ENCODE measurements around the gene KCTD18.

The KCTD18 gene

DNA sequence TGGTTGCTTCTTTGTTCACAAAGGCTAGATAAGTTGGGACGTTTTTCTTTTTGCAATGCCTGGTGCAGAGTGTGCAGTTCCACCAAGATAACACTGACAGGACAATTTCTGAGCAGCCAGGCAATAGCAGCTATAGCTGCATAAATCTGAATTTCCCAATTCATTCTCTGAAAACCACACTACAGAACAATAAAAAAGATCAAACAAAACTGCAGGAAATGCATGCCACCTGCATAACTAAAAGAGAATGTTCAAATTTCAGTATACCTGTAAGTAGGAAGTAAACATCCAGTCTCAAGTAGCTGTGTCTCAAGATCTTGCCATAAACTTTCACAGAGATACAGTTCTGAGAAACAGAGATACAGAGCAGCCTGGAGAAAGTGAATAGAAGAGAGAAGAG is 5.3 kb upstream of the KCTD18 start:
- H3K4me1 ChIP-seq (ENCODE audit: control insufficient read depth, low read depth, low read length) = no peaks in the 10 kb centered on the region
- no peak overlapping the region for H3K4me3 ChIP-seq (ENCODE audit: low read length)
- no peaks in the 10 kb centered on the region for H3K36me3 ChIP-seq (ENCODE audit: control insufficient read depth, low read depth, low read length)
- H3K9ac ChIP-seq (ENCODE audit: low read length) = no peak overlapping the region
- no peaks in the 10 kb centered on the region for H3K27me3 ChIP-seq (ENCODE audit: control insufficient read depth, insufficient read depth, low read length)
- H3K27ac ChIP-seq (ENCODE audit: low read length) = no peak overlapping the region
- no peaks in the 10 kb centered on the region for H3K9me3 ChIP-seq (ENCODE audit: control insufficient read depth, low read depth, low read length)

- no peaks in the 10 kb centered on the region for H3K9me3 ChIP-seq (ENCODE audit: control insufficient read depth, low read depth, low read length)
- peaks cover 4% of the 10 kb centered on the region for H3K4me1 ChIP-seq (ENCODE audit: control insufficient read depth, low read depth, low read length)
- H3K9ac ChIP-seq (ENCODE audit: low read length) = peak overlapping the region; percentile 66
- H3K27ac ChIP-seq (ENCODE audit: low read length) = no peak overlapping the region
- H3K36me3 ChIP-seq (ENCODE audit: control insufficient read depth, low read depth, low read length) = no peaks in the 10 kb centered on the region
- H3K27me3 ChIP-seq (ENCODE audit: control insufficient read depth, insufficient read depth, low read length) = no peaks in the 10 kb centered on the region
- H3K4me3 ChIP-seq (ENCODE audit: low read length) = peak overlapping the region; percentile 71
These were observed 645 bp downstream of the KCTD18 start for GRCh38 chr2:200509235-200509611.

DNA sequence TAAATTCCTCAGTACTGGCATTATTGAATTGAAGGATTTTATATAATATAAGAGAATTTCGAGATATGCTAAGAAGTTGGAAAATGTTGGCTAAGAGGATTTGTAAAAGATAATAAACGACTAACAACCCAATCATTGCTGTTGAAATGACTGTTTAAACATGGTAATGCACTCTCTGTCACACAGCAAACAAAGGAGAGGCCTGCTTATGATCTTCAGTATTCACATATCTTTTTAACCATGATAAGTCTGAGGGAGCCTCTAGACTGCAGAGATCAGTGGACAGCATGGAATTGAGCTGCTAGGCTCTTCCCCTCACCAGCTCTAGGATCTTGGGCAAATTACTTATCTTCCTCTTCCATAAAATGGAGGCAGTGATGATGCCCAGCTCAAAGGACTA is 2.7 kb downstream of the KCTD18 start:
- Histone ChIP-seq H3K4me1 (ENCODE audit: control insufficient read depth, low read depth, low read length) (peaks cover 4% of the 10 kb centered on the region), H3K4me3 (ENCODE audit: low read length) (no peak overlapping the region)

GRCh38 chr2:200506679-200507078 is 3.2 kb downstream of the KCTD18 start:
- peaks cover 4% of the 10 kb centered on the region for H3K4me1 ChIP-seq (ENCODE audit: control insufficient read depth, low read depth, low read length)
- no peak overlapping the region for H3K27ac ChIP-seq (ENCODE audit: low read length)
- no peaks in the 10 kb centered on the region for H3K27me3 ChIP-seq (ENCODE audit: control insufficient read depth, insufficient read depth, low read length)
- no peaks in the 10 kb centered on the region for H3K36me3 ChIP-seq (ENCODE audit: control insufficient read depth, low read depth, low read length)
- no peaks in the 10 kb centered on the region for H3K9me3 ChIP-seq (ENCODE audit: control insufficient read depth, low read depth, low read length)
- no peak overlapping the region for H3K9ac ChIP-seq (ENCODE audit: low read length)
- H3K4me3 ChIP-seq (ENCODE audit: low read length) = no peak overlapping the region

More for the DNA sequence above, 2.7 kb downstream of the KCTD18 start:
- H3K9me3 ChIP-seq (ENCODE audit: control insufficient read depth, low read depth, low read length) = no peaks in the 10 kb centered on the region
- no peak overlapping the region for H3K9ac ChIP-seq (ENCODE audit: low read length)
- no peaks in the 10 kb centered on the region for H3K36me3 ChIP-seq (ENCODE audit: control insufficient read depth, low read depth, low read length)
- H3K27ac ChIP-seq (ENCODE audit: low read length) = no peak overlapping the region
- H3K27me3 ChIP-seq (ENCODE audit: control insufficient read depth, insufficient read depth, low read length) = no peaks in the 10 kb centered on the region

GRCh38 chr2:200502196-200502595 is 7.7 kb downstream of the KCTD18 start:
- Histone ChIP-seq H3K4me1 (ENCODE audit: control insufficient read depth, low read depth, low read length) (no peaks in the 10 kb centered on the region), H3K9ac (ENCODE audit: low read length) (no peak overlapping the region), H3K36me3 (ENCODE audit: control insufficient read depth, low read depth, low read length) (no peaks in the 10 kb centered on the region), H3K4me3 (ENCODE audit: low read length) (no peak overlapping the region), H3K27me3 (ENCODE audit: control insufficient read depth, insufficient read depth, low read length) (no peaks in the 10 kb centered on the region), H3K27ac (ENCODE audit: low read length) (no peak overlapping the region), H3K9me3 (ENCODE audit: control insufficient read depth, low read depth, low read length) (no peaks in the 10 kb centered on the region)

- H3K9me3 ChIP-seq (ENCODE audit: control insufficient read depth, low read depth, low read length) = no peaks in the 10 kb centered on the region
- no peaks in the 10 kb centered on the region for H3K27me3 ChIP-seq (ENCODE audit: control insufficient read depth, insufficient read depth, low read length)
- no peaks in the 10 kb centered on the region for H3K36me3 ChIP-seq (ENCODE audit: control insufficient read depth, low read depth, low read length)
- no peak overlapping the region for H3K4me3 ChIP-seq (ENCODE audit: low read length)
- no peak overlapping the region for H3K9ac ChIP-seq (ENCODE audit: low read length)
- H3K4me1 ChIP-seq (ENCODE audit: control insufficient read depth, low read depth, low read length) = no peaks in the 10 kb centered on the region
- no peak overlapping the region for H3K27ac ChIP-seq (ENCODE audit: low read length)
These were observed 11.3 kb downstream of the KCTD18 start for GRCh38 chr2:200498402-200499162.

- H3K27me3 ChIP-seq (ENCODE audit: control insufficient read depth, insufficient read depth, low read length) = no peaks in the 10 kb centered on the region
- H3K9ac ChIP-seq (ENCODE audit: low read length) = no peak overlapping the region
- H3K9me3 ChIP-seq (ENCODE audit: control insufficient read depth, low read depth, low read length) = no peaks in the 10 kb centered on the region
- no peaks in the 10 kb centered on the region for H3K36me3 ChIP-seq (ENCODE audit: control insufficient read depth, low read depth, low read length)
- no peaks in the 10 kb centered on the region for H3K4me1 ChIP-seq (ENCODE audit: control insufficient read depth, low read depth, low read length)
- H3K4me3 ChIP-seq (ENCODE audit: low read length) = no peak overlapping the region
- no peak overlapping the region for H3K27ac ChIP-seq (ENCODE audit: low read length)
These were observed 13.2 kb downstream of the KCTD18 start for GRCh38 chr2:200496696-200497095.

- Histone ChIP-seq H3K27me3 (ENCODE audit: control insufficient read depth, insufficient read depth, low read length) (no peaks in the 10 kb centered on the region), H3K9ac (ENCODE audit: low read length) (no peak overlapping the region), H3K36me3 (ENCODE audit: control insufficient read depth, low read depth, low read length) (no peaks in the 10 kb centered on the region), H3K4me3 (ENCODE audit: low read length) (no peak overlapping the region), H3K9me3 (ENCODE audit: control insufficient read depth, low read depth, low read length) (no peaks in the 10 kb centered on the region), H3K4me1 (ENCODE audit: control insufficient read depth, low read depth, low read length) (no peaks in the 10 kb centered on the region), H3K27ac (ENCODE audit: low read length) (no peak overlapping the region)
These were observed 15.8 kb downstream of the KCTD18 start for GRCh38 chr2:200494048-200494447.

DNA sequence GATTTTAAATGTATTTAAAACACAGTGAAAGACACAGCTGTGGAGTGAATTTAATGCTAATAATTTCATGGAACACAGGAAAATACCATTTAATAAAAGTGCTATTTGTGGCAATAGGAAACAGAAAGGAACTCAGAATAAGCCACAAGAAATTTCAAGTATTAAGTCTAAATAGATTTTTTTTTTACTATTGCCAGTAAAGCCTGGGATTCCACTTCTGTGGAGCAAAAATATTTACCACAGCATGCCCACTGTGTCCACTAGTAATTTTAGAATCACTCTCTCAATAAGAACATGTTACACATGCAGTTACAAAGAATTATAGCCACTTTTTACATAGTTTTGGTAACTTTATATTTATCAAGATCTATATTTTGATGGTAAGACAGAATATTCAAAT is 17.2 kb downstream of the KCTD18 start:
- H3K9me3 ChIP-seq (ENCODE audit: control insufficient read depth, low read depth, low read length) = no peaks in the 10 kb centered on the region
- no peaks in the 10 kb centered on the region for H3K36me3 ChIP-seq (ENCODE audit: control insufficient read depth, low read depth, low read length)
- no peaks in the 10 kb centered on the region for H3K27me3 ChIP-seq (ENCODE audit: control insufficient read depth, insufficient read depth, low read length)
- H3K4me3 ChIP-seq (ENCODE audit: low read length) = no peak overlapping the region
- no peaks in the 10 kb centered on the region for H3K4me1 ChIP-seq (ENCODE audit: control insufficient read depth, low read depth, low read length)
- no peak overlapping the region for H3K9ac ChIP-seq (ENCODE audit: low read length)
- H3K27ac ChIP-seq (ENCODE audit: low read length) = no peak overlapping the region

DNA sequence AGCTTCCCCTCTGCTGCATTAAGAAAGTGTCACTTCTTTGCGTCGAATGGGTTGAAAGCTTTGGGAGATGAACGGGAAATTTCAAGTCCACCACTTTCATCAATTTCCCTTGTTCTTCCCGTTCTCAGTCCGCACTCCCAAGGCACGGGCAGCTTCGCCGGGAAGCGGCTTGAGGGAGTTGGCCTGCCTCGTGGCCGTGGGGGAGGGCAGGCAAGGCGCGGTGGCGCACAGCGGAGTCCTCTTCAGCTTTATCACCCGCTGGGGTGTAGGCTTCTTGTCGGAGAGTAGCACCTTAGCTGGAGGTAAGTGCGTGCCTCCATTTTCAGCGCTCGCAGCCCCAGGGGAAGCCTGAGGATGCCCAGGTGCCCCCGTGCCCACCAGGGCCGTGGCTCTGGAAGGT is 19.9 kb downstream of the KCTD18 start:
- Histone ChIP-seq H3K9ac (ENCODE audit: low read length) (no peak overlapping the region), H3K4me3 (ENCODE audit: low read length) (no peak overlapping the region), H3K9me3 (ENCODE audit: control insufficient read depth, low read depth, low read length) (no peaks in the 10 kb centered on the region), H3K27ac (ENCODE audit: low read length) (no peak overlapping the region), H3K36me3 (ENCODE audit: control insufficient read depth, low read depth, low read length) (no peaks in the 10 kb centered on the region), H3K27me3 (ENCODE audit: control insufficient read depth, insufficient read depth, low read length) (no peaks in the 10 kb centered on the region), H3K4me1 (ENCODE audit: control insufficient read depth, low read depth, low read length) (no peaks in the 10 kb centered on the region)

GRCh38 chr2:200488169-200488568 is 21.7 kb downstream of the KCTD18 start:
- H3K27ac ChIP-seq (ENCODE audit: low read length) = no peak overlapping the region
- H3K9ac ChIP-seq (ENCODE audit: low read length) = no peak overlapping the region
- no peak overlapping the region for H3K4me3 ChIP-seq (ENCODE audit: low read length)
- H3K4me1 ChIP-seq (ENCODE audit: control insufficient read depth, low read depth, low read length) = peaks cover 2% of the 10 kb centered on the region
- H3K27me3 ChIP-seq (ENCODE audit: control insufficient read depth, insufficient read depth, low read length) = no peaks in the 10 kb centered on the region
- no peaks in the 10 kb centered on the region for H3K9me3 ChIP-seq (ENCODE audit: control insufficient read depth, low read depth, low read length)
- H3K36me3 ChIP-seq (ENCODE audit: control insufficient read depth, low read depth, low read length) = no peaks in the 10 kb centered on the region

DNA sequence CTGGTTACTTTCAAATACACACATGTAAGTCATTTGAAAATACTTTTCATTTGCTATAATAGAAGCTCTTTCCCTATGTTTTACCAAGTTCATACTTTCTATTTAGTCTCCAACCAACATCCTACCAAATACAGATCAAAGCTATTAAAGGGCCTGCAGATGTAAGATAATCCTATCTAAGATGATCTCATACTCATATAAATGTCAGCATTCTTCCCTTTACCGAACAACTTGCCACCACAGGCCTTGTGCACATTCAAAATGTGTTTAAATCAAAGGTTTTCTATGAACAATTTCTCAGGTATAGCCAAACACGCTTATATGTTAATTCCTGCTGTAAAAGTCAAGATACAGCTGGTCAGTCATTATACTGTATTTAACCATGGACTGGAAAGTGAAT is 23.3 kb downstream of the KCTD18 start:
- Histone ChIP-seq H3K4me1 (ENCODE audit: control insufficient read depth, low read depth, low read length) (peaks cover 2% of the 10 kb centered on the region), H3K4me3 (ENCODE audit: low read length) (no peak overlapping the region), H3K27me3 (ENCODE audit: control insufficient read depth, insufficient read depth, low read length) (no peaks in the 10 kb centered on the region), H3K27ac (ENCODE audit: low read length) (no peak overlapping the region), H3K9ac (ENCODE audit: low read length) (no peak overlapping the region), H3K9me3 (ENCODE audit: control insufficient read depth, low read depth, low read length) (no peaks in the 10 kb centered on the region), H3K36me3 (ENCODE audit: control insufficient read depth, low read depth, low read length) (no peaks in the 10 kb centered on the region)

All from iPS-18a (cell line).